Colonic mucosa (tissue), 4 donors: Measurements from ENCODE around the gene C10orf105. TPM values are rescaled to one million over a fixed set of nuclear protein-coding genes. Genes with fewer than 3 reads are reported as not detected.

Source experiments
- DNase-seq: peaks from one replicate; pipeline ENCODE4 v3.0.0-alpha.2; 2020
- H3K27ac ChIP-seq: fragments of 200-600 bp; one replicate; pipeline ENCODE4 v1.8.0; 2021
- H3K27me3 ChIP-seq: fragments of 200-600 bp; one replicate; pipeline ENCODE4 v1.8.0; 2021
- H3K36me3 ChIP-seq: fragments of 200-600 bp; one replicate; pipeline ENCODE4 v1.8.0; 2021
- H3K4me1 ChIP-seq: fragments of 200-600 bp; one replicate; pipeline ENCODE4 v1.8.0; 2021; ENCODE audit warnings: mild to moderate bottlenecking
- H3K4me3 ChIP-seq: fragments of 200-600 bp; one replicate; pipeline ENCODE4 v1.8.0; 2021
- H3K9ac ChIP-seq, 2 donors: one replicate each; pipeline ENCODE4 v1.7.0; 2013; ENCODE audit warnings: control low read depth in 2 of 2, low read depth in 2 of 2, low read length in 2 of 2
- H3K9me3 ChIP-seq: fragments of 200-600 bp; one replicate; pipeline ENCODE4 v1.8.0; 2021
- intact Hi-C: fragments of 100-400 bp; cut with DNase I; formaldehyde crosslinking; loops from one replicate; pipeline ENCODE4 v1.14.1; 2022
- total RNA-seq, 2 donors: library from RNA; stranded (reverse); fragmentation: NEBNext Ultra II Directional in 1 of 2; extraction: Animal tissue kit (Norgen Biotek cat#: 25700) in 1 of 2; gene quantifications; one replicate each; pipeline ENCODE4 v1.2.1, GENCODE V29; 2021
- TF ChIP-seq, protein P1 (sequence below): fragments of 200-600 bp; IDR thresholded peaks from one replicate; pipeline ENCODE4 v1.8.0; 2022; ENCODE audit warnings: antibody characterized with exemption, mild to moderate bottlenecking
- donor health status: healthy.
- donor health status: DM: no; HTN: no; CAD: no.
- donor health status: DM: no; HTN: no; CAD: no.

Gene C10orf105
- total RNA-seq, 2 donors from 2014 or later = 0.07 TPM; not detected in 1

DNA sequence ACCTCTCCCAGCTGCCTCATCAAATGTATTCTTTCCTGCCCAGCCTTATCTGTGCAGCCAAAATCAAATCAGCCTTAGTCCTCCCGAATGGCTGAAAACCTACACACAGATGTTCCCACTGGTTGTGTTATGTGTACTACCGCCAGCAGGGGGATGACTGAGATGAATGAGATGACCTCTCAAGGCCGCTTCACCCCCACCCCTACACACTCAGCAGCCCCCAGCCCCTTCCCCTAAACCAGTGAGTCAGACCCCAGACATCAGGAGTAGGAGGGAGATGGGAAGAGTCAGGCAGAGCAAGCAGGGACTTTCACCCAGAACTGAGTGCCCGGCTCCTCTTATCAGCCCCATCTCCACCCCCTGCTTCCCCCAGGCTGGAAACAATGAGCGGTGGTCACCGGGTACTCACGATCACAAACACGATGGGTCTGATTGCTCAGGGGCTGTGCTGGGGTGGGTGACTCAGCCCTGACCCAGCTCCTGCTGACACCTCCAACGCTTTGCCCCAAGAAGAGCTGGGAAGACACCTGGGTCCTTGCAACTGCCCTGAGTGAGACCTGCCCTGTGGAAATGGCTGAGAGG is 6.5 kb upstream of the C10orf105 start:
- Histone ChIP-seq H3K4me1 (peaks cover 31% of the 10 kb centered on the region), H3K9ac (peak overlapping the region in 1 of 2 donors; percentile 27), H3K4me3 (no peak overlapping the region), H3K27ac (no peak overlapping the region), H3K27me3 (no peaks in the 10 kb centered on the region), H3K36me3 (no peaks in the 10 kb centered on the region), H3K9me3 (no peaks in the 10 kb centered on the region)
- TF ChIP-seq, protein P1, sequence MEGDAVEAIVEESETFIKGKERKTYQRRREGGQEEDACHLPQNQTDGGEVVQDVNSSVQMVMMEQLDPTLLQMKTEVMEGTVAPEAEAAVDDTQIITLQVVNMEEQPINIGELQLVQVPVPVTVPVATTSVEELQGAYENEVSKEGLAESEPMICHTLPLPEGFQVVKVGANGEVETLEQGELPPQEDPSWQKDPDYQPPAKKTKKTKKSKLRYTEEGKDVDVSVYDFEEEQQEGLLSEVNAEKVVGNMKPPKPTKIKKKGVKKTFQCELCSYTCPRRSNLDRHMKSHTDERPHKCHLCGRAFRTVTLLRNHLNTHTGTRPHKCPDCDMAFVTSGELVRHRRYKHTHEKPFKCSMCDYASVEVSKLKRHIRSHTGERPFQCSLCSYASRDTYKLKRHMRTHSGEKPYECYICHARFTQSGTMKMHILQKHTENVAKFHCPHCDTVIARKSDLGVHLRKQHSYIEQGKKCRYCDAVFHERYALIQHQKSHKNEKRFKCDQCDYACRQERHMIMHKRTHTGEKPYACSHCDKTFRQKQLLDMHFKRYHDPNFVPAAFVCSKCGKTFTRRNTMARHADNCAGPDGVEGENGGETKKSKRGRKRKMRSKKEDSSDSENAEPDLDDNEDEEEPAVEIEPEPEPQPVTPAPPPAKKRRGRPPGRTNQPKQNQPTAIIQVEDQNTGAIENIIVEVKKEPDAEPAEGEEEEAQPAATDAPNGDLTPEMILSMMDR = no peak
- peak; percentile 62 for DNase-seq
- intact Hi-C loops = loop anchor here (5.0 kb wide), 1 partner anchor 46 kb away; the partner anchor contains the start of gene VSIR

DNA sequence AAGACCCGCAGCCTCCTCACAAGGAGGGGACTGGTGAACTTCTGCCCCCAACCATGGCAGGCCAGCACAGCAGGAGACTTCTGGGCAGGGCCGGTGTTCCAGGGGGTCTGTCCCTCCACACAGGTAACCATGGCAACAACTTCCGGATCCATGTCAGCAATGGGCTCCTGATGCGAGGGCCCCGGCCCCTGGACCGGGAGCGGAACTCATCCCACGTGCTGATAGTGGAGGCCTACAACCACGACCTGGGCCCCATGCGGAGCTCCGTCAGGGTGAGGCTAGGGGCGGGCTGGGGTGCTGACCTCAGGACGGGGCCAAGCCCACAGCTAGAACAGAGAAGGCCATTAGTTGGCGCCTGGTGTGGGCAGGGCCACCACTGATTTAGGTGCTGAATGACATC is 5.7 kb upstream of the C10orf105 start:
- intact Hi-C loops = loop anchor here (5.0 kb wide), 1 partner anchor 47 kb away; the partner anchor contains the start of gene VSIR
- H3K4me1 ChIP-seq = peaks cover 31% of the 10 kb centered on the region

DNA sequence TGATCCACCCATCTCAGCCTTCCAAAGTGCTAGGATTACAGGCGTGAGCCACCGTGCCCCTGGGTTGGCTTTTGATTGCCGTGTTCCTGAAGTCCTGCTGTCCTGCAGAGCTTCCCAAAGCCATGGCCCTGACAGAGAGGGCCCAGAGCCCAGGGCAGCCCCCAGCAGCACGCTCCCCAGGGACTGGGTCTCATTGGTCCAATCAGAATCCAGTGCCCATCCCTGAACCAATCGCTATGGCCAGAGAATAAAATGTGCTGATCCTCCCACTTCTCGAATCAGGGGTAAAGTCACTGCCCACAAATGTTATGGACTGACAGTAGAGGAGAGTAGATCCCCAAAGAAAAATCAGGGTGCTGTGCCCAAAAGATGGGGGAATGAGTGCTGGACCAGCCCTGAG is 5.0 kb upstream of the C10orf105 start:
- peaks cover 31% of the 10 kb centered on the region for H3K4me1 ChIP-seq
- H3K9me3 ChIP-seq = no peaks in the 10 kb centered on the region
- intact Hi-C loops = no loop called here
- no peak overlapping the region for H3K9ac ChIP-seq
- no peaks in the 10 kb centered on the region for H3K27me3 ChIP-seq
- H3K4me3 ChIP-seq = no peak overlapping the region
- no peak overlapping the region for H3K27ac ChIP-seq
- TF ChIP-seq, protein P1 = no peak
- no peak for DNase-seq
- no peaks in the 10 kb centered on the region for H3K36me3 ChIP-seq

More for the DNA sequence above, 5.7 kb upstream of the C10orf105 start:
- Histone ChIP-seq H3K36me3 (no peaks in the 10 kb centered on the region), H3K27ac (no peak overlapping the region), H3K9ac (peak overlapping the region in 1 of 2 donors; percentile 8), H3K27me3 (no peaks in the 10 kb centered on the region), H3K4me3 (no peak overlapping the region), H3K9me3 (no peaks in the 10 kb centered on the region)
- no peak for DNase-seq
- TF ChIP-seq, protein P1 = no peak

DNA sequence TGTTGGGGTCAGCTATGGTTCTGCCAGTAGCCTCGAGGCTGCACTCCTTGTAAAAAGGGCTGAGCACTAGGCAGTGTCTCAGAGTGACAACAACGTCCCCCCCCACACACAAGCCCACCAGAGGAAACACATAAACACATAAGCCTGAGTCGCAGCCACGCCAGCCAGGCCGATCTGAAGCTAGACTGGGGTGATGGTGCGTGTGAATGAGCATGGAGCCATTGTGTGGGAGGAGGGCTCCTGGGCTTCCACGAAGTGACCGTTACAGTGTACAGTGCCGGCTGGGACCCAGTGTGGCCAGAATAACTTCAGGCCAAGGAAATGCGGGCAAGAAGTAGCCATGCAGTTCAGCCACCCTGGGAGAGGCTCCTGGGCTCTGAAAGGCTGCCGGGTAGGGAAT is 3.7 kb upstream of the C10orf105 start:
- Histone ChIP-seq H3K9me3 (no peaks in the 10 kb centered on the region), H3K36me3 (no peaks in the 10 kb centered on the region), H3K27ac (no peak overlapping the region), H3K9ac (no peak overlapping the region), H3K4me3 (no peak overlapping the region), H3K27me3 (no peaks in the 10 kb centered on the region), H3K4me1 (peaks cover 19% of the 10 kb centered on the region)
- no peak for DNase-seq
- TF ChIP-seq, protein P1 = no peak
- intact Hi-C loops = no loop called here

DNA sequence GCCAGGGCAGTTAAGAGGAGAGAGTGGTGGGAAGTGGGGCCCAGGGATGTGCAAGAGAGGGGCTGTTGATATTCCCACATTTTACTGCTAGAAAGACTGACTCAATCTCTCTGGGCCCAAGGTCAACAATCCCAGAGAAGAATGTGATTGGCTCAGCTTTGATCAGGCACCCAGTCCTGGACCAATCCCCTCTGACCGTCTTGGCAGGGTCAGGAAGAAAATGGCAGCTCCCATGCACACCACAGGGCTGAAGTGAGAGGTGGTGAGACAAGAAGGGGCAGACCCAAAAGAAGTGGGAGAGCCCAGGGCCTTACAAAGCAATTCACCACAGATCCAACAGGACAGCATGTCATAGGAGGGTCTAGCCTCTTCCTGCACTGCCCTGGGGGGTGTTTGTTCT is 3.3 kb upstream of the C10orf105 start:
- Histone ChIP-seq H3K4me3 (no peak overlapping the region), H3K27me3 (no peaks in the 10 kb centered on the region), H3K4me1 (peaks cover 14% of the 10 kb centered on the region), H3K36me3 (no peaks in the 10 kb centered on the region), H3K9me3 (no peaks in the 10 kb centered on the region), H3K9ac (no peak overlapping the region), H3K27ac (no peak overlapping the region)
- DNase-seq = no peak
- intact Hi-C loops = no loop called here
- TF ChIP-seq, protein P1 = no peak
